Motor neuron (in vitro differentiated cells): Measurements from ENCODE around the gene SPATA16. TPM values are rescaled to one million over a fixed set of nuclear protein-coding genes. Genes with fewer than 3 reads are reported as not detected.

ENCODE experiments used
- ATAC-seq, 8 experiments: fragments of 200-7000 bp; cut with Tn5 transposase; replicated peaks in 6 of 8; 2 replicates each; pipeline ENCODE4 v1.8.0; 2021; ENCODE audit warnings: mild to moderate bottlenecking in 8 of 8, moderate library complexity in 8 of 8
- H3K27ac ChIP-seq, 2 donors: fragments of 250-450 bp; sonication (Bioruptor Pico); 2 replicates each; pipeline ENCODE4 v1.9.0; 2021; ENCODE audit warnings: antibody characterized with exemption in 2 of 2, mild to moderate bottlenecking in 2 of 2, moderate library complexity in 1 of 2
- H3K4me1 ChIP-seq, 2 donors: fragments of 250-450 bp; sonication (Bioruptor Pico); replicated peaks in 1 of 2; 2 replicates each; pipeline ENCODE4 v1.6.1; 2021; ENCODE audit warnings: antibody characterized with exemption in 2 of 2, mild to moderate bottlenecking in 2 of 2, moderate library complexity in 1 of 2
- H3K4me3 ChIP-seq, 5 donors: fragments of 250-450 bp; sonication (Bioruptor Pico); 2 replicates each; pipeline ENCODE4 v1.9.0; 2021; ENCODE audit warnings: antibody characterized with exemption in 5 of 5, mild to moderate bottlenecking in 5 of 5, moderate library complexity in 4 of 5
- WGBS, 10 experiments: fragments of 450-650 bp; shearing (Covaris generic); methylation state at CpG; one replicate each; pipeline ENCODE4 v1.0.0; 2022; 5-methylcytosine and 5-hydroxymethylcytosine counted together
- in situ Hi-C, 9 experiments: fragments of 400-800 bp; cut with MboI; loops; one replicate each; pipeline ENCODE4 v1.15.0; 2021; ENCODE audit warnings: low sequenced_read_pairs in 9 of 9, low pct_unique_long_range_greater_than_20kb in 2 of 9; ENCODE audit not compliant: unreplicated experiment in 9 of 9
- total RNA-seq, 8 experiments: library from RNA; unstranded; fragments of 300-600 nt; gene quantifications; 2 replicates each; pipeline versions ENCODE4 v1.2.3 to v1.2.4, GENCODE V29; 2022

The SPATA16 gene
- total RNA-seq, 8 experiments from 2014 or later, result 0.11 to 0.14 TPM; not detected in 6

- Histone ChIP-seq H3K4me1 (no peaks in the 10 kb centered on the region), H3K4me3 (no peak overlapping the region), H3K27ac (no peak overlapping the region)
- 0 to 100% (median 94%) methylated on average over 1 to 2 of the region's 2 CpGs; no CpG with 5 or more reads in 3 of the 10 experiments for WGBS, 10 experiments
- ATAC-seq, result no peak
- in situ Hi-C loops, result no loop called here
Observed at GRCh38 chr3:173018758-173019157, 122.3 kb downstream of the SPATA16 start.

DNA sequence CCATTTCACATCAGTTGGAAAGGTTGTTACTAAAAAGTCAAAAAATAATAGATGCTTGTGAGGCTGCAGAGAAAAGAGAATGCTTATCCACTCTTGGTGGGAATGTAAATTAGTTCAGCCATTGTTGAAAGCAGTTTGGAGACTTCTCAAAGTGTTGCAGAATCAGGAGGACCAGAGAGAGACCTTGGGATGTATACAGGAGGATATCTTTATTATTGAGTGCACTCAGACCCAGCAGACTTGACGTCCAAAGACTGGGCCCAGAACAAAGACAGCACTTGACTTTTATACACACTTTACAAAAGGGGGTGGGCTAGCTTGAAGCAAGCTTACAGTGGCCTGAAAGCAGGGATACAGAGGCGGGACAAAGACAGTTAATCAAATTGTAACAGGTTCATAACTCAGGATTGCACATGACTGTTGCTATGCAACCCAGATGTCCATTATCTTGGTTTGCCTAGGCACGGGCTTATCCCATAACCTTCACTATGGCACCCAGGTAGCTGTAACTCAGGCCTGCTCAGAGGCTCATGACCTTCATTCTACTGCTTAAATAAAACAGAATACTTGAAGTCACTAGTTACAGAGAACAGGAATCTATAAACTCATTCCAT is 127.7 kb downstream of the SPATA16 start:
- Histone ChIP-seq H3K4me1 (peaks cover 0 to 4% of the 10 kb centered on the region in 2 donors), H3K4me3 (no peak overlapping the region), H3K27ac (no peak overlapping the region)
- peak in 2 of 8 experiments; percentile 59 to 61 for ATAC-seq
- in situ Hi-C loops, result no loop called here
- WGBS, 10 experiments, result 0 to 60% (median 26%) methylated on average over 1 to 3 of the region's 3 CpGs; no CpG with 5 or more reads in 2 of the 10 experiments

- ATAC-seq, result no peak
- WGBS, 10 experiments, result 20 to 100% (median 81%) methylated on average over 1 to 4 of the region's 6 CpGs; no CpG with 5 or more reads in 7 of the 10 experiments
- Histone ChIP-seq H3K27ac (no peak overlapping the region), H3K4me3 (no peak overlapping the region), H3K4me1 (peaks cover 0 to 4% of the 10 kb centered on the region in 2 donors)
- in situ Hi-C loops, result no loop called here
Observed at GRCh38 chr3:173009410-173009809, 131.6 kb downstream of the SPATA16 start.

- Histone ChIP-seq H3K27ac (no peak overlapping the region), H3K4me1 (peaks cover 0 to 4% of the 10 kb centered on the region in 2 donors), H3K4me3 (no peak overlapping the region)
- no peak for ATAC-seq
- in situ Hi-C loops, result no loop called here
- WGBS, 10 experiments, result 0 to 100% (median 76%) methylated on average over 1 to 3 of the region's 3 CpGs; no CpG with 5 or more reads in 2 of the 10 experiments
Observed at GRCh38 chr3:173008978-173009377, 132.1 kb downstream of the SPATA16 start.

DNA sequence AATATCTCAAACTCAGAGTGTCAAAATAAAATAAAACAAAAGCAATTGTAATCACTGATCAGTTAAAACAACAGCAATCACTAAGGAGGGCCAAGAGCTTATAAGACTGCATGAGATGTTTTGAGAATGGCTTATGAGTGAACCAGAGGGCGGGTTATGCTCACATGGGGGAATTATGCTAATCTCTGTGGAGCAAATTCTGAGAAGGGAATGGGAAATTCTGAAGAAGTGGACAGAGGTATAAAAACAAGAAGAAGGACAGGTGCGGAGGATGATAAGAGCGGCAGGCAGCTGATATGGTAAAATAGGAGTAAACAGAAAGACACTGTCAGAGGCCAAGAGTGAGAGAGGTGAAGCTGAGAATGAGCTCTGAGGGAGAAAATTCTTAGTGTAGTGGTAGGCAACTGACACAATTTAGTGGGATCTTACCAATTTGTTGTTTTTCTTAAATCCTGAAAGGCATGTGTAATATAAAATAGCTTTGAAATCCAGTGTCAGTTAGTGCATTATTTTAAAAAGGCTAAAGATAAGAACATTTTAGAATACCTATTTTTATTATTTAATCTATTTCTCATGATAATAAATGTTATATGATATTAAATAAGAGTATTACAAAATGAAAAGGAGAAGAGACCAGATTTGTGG is 133.8 kb downstream of the SPATA16 start:
- no peaks in the 10 kb centered on the region for H3K4me1 ChIP-seq
- no peak overlapping the region for H3K27ac ChIP-seq
- H3K4me3 ChIP-seq, result no peak overlapping the region
- no peak for ATAC-seq
- in situ Hi-C loops, result no loop called here
- WGBS, 10 experiments, result 40 to 100% (median 81%) methylated on average over 1 to 3 of the region's 3 CpGs; no CpG with 5 or more reads in 2 of the 10 experiments

- H3K27ac ChIP-seq, result no peak overlapping the region
- no peak for ATAC-seq
- no peaks in the 10 kb centered on the region for H3K4me1 ChIP-seq
- H3K4me3 ChIP-seq, result no peak overlapping the region
- in situ Hi-C loops, result no loop called here
Observed at GRCh38 chr3:173006006-173006405, 135.0 kb downstream of the SPATA16 start.

GRCh38 chr3:173004681-173005080 is 136.4 kb downstream of the SPATA16 start:
- WGBS, 10 experiments, result 22 to 100% (median 72%) methylated on average over 2 to 6 of the region's 6 CpGs; no CpG with 5 or more reads in 1 of the 10 experiments
- no peak overlapping the region for H3K4me3 ChIP-seq
- ATAC-seq, result no peak
- H3K27ac ChIP-seq, result no peak overlapping the region
- in situ Hi-C loops, result no loop called here
- no peaks in the 10 kb centered on the region for H3K4me1 ChIP-seq

DNA sequence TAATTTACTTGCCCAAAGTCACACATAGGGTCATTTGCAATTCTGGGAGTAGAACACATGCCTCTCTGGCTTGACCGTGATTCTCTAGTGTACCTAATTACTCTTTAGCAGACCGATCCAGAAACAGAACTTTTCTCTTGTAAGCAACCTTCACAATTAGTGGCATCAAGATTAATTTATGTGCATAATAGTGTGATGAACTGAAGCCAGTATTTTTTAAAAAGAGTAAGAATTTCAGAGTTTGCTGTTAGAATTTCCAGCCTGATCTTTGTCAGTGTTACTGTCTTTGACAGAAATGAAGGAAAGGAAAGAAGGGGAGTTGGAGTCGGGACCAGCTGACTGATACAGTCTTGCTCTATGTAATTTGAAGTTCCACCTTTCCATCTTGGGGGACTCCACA is 137.1 kb downstream of the SPATA16 start:
- H3K4me1 ChIP-seq, result no peaks in the 10 kb centered on the region
- ATAC-seq, result no peak
- no peak overlapping the region for H3K4me3 ChIP-seq
- H3K27ac ChIP-seq, result no peak overlapping the region
- WGBS, 10 experiments, result 0 to 100% (median 79%) methylated on average over 1 to 3 of the region's 3 CpGs; no CpG with 5 or more reads in 1 of the 10 experiments
- in situ Hi-C loops, result no loop called here

DNA sequence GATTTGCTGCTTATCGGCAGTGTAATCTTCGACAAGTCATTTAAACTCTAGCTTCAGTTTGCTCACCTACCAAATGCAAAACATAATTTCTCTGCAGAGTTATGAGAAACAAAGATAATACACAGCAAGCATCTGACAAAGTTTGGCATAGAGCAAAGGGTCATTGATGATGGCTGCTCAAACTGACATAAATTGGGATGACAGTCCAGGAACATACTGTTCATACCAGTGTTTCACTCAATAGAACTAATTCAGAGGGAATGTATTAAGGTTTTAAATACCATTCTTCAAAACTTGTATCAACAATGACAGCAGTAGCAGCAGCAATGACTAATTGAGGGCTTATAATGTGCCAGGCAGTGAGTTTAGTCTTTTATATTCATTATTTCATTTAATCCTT is 137.6 kb downstream of the SPATA16 start:
- WGBS, 10 experiments, result 4 to 100% (median 85%) methylated on average over 1 to 2 of the region's 2 CpGs; no CpG with 5 or more reads in 1 of the 10 experiments
- Histone ChIP-seq H3K4me3 (no peak overlapping the region), H3K27ac (no peak overlapping the region), H3K4me1 (no peaks in the 10 kb centered on the region)
- no peak for ATAC-seq
- in situ Hi-C loops, result no loop called here

DNA sequence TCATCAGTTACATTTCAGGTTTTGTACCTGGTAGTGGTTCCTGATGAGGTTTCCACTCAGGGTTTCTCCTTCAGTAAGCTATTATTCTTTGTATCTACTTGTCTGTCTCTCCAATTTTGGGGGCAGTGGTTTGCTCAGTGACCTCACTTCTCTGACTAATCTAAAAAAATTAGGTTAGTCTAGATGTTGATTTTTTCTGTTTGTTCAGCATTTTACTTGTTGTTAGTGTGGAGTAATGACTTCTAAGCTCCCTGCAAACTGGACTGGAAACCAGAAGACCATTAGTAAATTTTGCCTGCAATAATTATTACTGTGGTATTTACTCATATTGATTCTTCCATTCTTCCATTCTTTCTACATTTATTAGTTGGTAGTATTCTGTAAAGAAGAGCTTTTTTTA is 139.4 kb downstream of the SPATA16 start:
- Histone ChIP-seq H3K4me3 (no peak overlapping the region), H3K27ac (no peak overlapping the region), H3K4me1 (no peaks in the 10 kb centered on the region)
- no peak for ATAC-seq
- in situ Hi-C loops, result no loop called here

DNA sequence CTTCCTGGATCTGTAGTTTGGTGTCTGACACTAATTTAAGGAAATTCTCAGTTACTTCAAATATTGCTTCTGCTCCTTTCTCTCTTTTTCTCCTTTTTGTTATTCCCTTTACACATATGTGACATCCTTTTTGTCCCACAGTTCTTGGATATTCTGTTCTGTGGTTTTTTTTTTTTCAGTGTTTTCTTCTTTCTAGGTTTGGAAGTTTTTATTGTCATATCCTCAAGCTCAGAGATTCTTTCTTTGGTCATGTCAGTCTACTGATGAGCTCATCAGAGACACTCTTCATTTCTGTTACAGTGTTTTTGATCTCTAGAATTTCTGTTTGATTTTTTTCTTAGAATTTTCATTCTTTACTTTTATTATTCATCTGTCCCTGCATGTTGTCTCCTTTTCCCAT is 140.5 kb downstream of the SPATA16 start:
- no peaks in the 10 kb centered on the region for H3K4me1 ChIP-seq
- in situ Hi-C loops, result no loop called here
- no peak overlapping the region for H3K4me3 ChIP-seq
- ATAC-seq, result no peak
- H3K27ac ChIP-seq, result no peak overlapping the region

DNA sequence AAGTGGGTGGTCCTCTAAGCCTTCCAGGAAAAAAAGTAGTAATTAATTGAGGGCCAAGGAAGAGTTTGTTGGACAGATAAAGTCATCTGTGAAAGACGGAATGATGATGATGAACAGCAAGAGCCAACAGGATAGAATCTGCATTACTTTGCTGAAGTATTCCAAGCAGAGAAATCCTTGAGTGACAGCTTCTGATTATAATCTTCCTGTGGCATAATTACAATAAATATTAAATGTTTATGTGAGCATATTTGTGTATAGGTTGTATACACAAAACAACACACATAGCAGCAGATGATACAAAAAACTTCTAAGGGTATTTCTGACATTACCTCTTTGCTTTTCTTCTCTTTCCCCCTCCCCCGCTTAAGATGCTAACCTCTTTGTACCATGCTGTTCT is 147.6 kb downstream of the SPATA16 start:
- H3K27ac ChIP-seq, result no peak overlapping the region
- H3K4me3 ChIP-seq, result no peak overlapping the region
- peaks cover 5 to 14% of the 10 kb centered on the region in 2 donors for H3K4me1 ChIP-seq
- WGBS, 10 experiments, result 0 to 100% (median 66%) methylated on average over 1 to 2 of the region's 2 CpGs; no CpG with 5 or more reads in 2 of the 10 experiments
- in situ Hi-C loops, result no loop called here
- ATAC-seq, result no peak

GRCh38 chr3:172991424-172991996 is 149.5 kb downstream of the SPATA16 start:
- in situ Hi-C loops, result no loop called here
- 0 to 89% (median 58%) methylated on average over 2 to 3 of the region's 3 CpGs for WGBS, 10 experiments
- ATAC-seq, result no peak

More at GRCh38 chr3:172991424-172991996, 149.5 kb downstream of the SPATA16 start:
- H3K4me3 ChIP-seq, result no peak overlapping the region
- H3K4me1 ChIP-seq, result peaks cover 5 to 14% of the 10 kb centered on the region in 2 donors
- H3K27ac ChIP-seq, result no peak overlapping the region
